ENCODE data around the gene MXI1.

DNA sequence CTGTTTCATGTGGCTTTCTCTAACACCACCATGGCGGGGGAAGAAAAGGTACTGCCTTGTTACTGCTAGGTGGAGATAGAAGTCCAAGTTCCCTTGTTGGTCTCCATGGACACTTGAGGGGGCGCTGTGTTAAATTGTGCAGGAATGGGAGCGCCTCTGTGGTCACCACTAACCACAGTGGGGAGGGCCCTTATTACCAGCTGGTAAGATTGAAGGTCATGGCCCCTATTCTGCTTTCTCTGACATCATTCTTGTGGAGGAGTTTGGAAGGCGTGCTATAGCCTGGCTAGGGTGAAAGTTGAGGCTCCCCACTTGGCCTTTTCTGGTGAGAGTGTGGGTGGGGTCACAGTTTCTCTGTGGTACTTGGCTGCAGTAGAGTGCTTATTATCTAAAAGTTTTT, 14.9 kb upstream of the MXI1 start:
- TF ChIP-seq ZNF274 (IDR thresholded peaks at IDR 0.05; ENCODE audit: low read depth, low read length) (no peak), SUZ12 (IDR thresholded peaks at IDR 0.05; ENCODE audit: extremely low read depth, insufficient read depth, insufficient read length) (no peak)

Measured in NT2/D1 (cell line).